Neural crest cell (in vitro differentiated cells): ENCODE results near the gene CCBE1. TPM values are rescaled to one million over a fixed set of nuclear protein-coding genes. Genes with fewer than 3 reads are reported as not detected.
"Not testable (repeated sequence)": the region's sequence is repeated elsewhere in the genome, so short reads cannot be mapped to it uniquely, and the experiment has no call there.

Source experiments
- DNase-seq: peaks from one replicate; pipeline ENCODE4 v3.0.0; 2021; ENCODE audit warnings: low read depth, mixed read lengths, low spot score
- H3K27ac Mint-ChIP-seq: one replicate; pipeline ENCODE4 v1.8.0; 2021; ENCODE audit warnings: mild to moderate bottlenecking, mixed read lengths; ENCODE audit not compliant: unreplicated experiment
- H3K27me3 Mint-ChIP-seq: 2 replicates; pipeline ENCODE4 v1.8.0; 2021; ENCODE audit warnings: low read depth, mild to moderate bottlenecking, mixed read lengths
- H3K36me3 Mint-ChIP-seq: 2 replicates; pipeline ENCODE4 v1.8.0; 2021; ENCODE audit warnings: low read depth, mild to moderate bottlenecking, mixed read lengths
- H3K4me1 Mint-ChIP-seq: 2 replicates; pipeline ENCODE4 v1.8.0; 2021; ENCODE audit warnings: mixed read lengths
- H3K4me3 Mint-ChIP-seq: one replicate; pipeline ENCODE4 v1.8.0; 2021; ENCODE audit warnings: mild to moderate bottlenecking, mixed read lengths
- H3K9me3 Mint-ChIP-seq: 2 replicates; pipeline ENCODE4 v1.8.0; 2021; ENCODE audit warnings: mixed read lengths
- CTCF ChIP-seq: fragments of 200-600 bp; sonication (generic); conservative IDR thresholded peaks from 2 replicates; pipeline ENCODE4 v1.5.0; 2021; ENCODE audit warnings: antibody characterized with exemption, mild to moderate bottlenecking
- total RNA-seq: library from RNA; stranded (reverse); gene quantifications from 2 replicates; pipeline ENCODE4 v1.2.1, GENCODE V29; 2021

Gene CCBE1
- total RNA-seq, 1 donor from 2014 or later: 0.33 TPM

GRCh38 chr18:59518705-59519104, 178.5 kb downstream of the CCBE1 start:
- Mint-ChIP-seq H3K27me3 (peaks cover 36% of the 10 kb centered on the region), H3K4me3 (no peak overlapping the region), H3K36me3 (no peaks in the 10 kb centered on the region), H3K9me3 (peaks cover 3% of the 10 kb centered on the region), H3K4me1 (no peaks in the 10 kb centered on the region), H3K27ac (no peak overlapping the region)
- DNase-seq: no peak
- TF ChIP-seq CTCF: no peak

GRCh38 chr18:59517446-59518165, 179.6 kb downstream of the CCBE1 start:
- TF ChIP-seq CTCF: no peak
- H3K4me1 Mint-ChIP-seq: no peaks in the 10 kb centered on the region
- DNase-seq: peak; percentile 30
- H3K9me3 Mint-ChIP-seq: no peaks in the 10 kb centered on the region
- no peaks in the 10 kb centered on the region for H3K36me3 Mint-ChIP-seq
- no peak overlapping the region for H3K4me3 Mint-ChIP-seq
- no peak overlapping the region for H3K27ac Mint-ChIP-seq
- peaks cover 43% of the 10 kb centered on the region for H3K27me3 Mint-ChIP-seq

GRCh38 chr18:59516356-59517155, 180.7 kb downstream of the CCBE1 start:
- Mint-ChIP-seq H3K4me3 (no peak overlapping the region), H3K4me1 (no peaks in the 10 kb centered on the region), H3K9me3 (no peaks in the 10 kb centered on the region), H3K27me3 (peaks cover 51% of the 10 kb centered on the region), H3K36me3 (no peaks in the 10 kb centered on the region), H3K27ac (no peak overlapping the region)
- TF ChIP-seq CTCF: no peak
- no peak for DNase-seq

- not testable (repeated sequence) for H3K27ac Mint-ChIP-seq, H3K4me3 Mint-ChIP-seq
- H3K27me3 Mint-ChIP-seq: peaks cover 52% of the 10 kb centered on the region
These were observed 181.3 kb downstream of the CCBE1 start for GRCh38 chr18:59515956-59516355.

GRCh38 chr18:59515147-59515546, 182.1 kb downstream of the CCBE1 start:
- no peak for DNase-seq
- no peak for TF ChIP-seq CTCF
- H3K4me1 Mint-ChIP-seq: no peaks in the 10 kb centered on the region
- no peaks in the 10 kb centered on the region for H3K36me3 Mint-ChIP-seq
- no peaks in the 10 kb centered on the region for H3K9me3 Mint-ChIP-seq
- H3K27me3 Mint-ChIP-seq: peaks cover 52% of the 10 kb centered on the region
- no peak overlapping the region for H3K4me3 Mint-ChIP-seq
- H3K27ac Mint-ChIP-seq: no peak overlapping the region

More at GRCh38 chr18:59515956-59516355, 181.3 kb downstream of the CCBE1 start:
- H3K4me1 Mint-ChIP-seq, H3K9me3 Mint-ChIP-seq, H3K36me3 Mint-ChIP-seq, DNase-seq: not testable (repeated sequence)

- no peak for TF ChIP-seq CTCF
- no peak overlapping the region for H3K27ac Mint-ChIP-seq
- no peak overlapping the region for H3K4me3 Mint-ChIP-seq
- H3K9me3 Mint-ChIP-seq: no peaks in the 10 kb centered on the region
- peaks cover 48% of the 10 kb centered on the region for H3K27me3 Mint-ChIP-seq
- no peak for DNase-seq
- H3K36me3 Mint-ChIP-seq: no peaks in the 10 kb centered on the region
- H3K4me1 Mint-ChIP-seq: no peaks in the 10 kb centered on the region
These were observed 183.0 kb downstream of the CCBE1 start for GRCh38 chr18:59514203-59514602.
